Subcutaneous abdominal adipose tissue (tissue), 5 donors: ENCODE results near the gene ZNF524.

Source experiments
- H3K27ac ChIP-seq: one replicate; pipeline ENCODE4 v1.7.0; 2013; ENCODE audit warnings: low read depth, mild to moderate bottlenecking, inconsistent platforms, low read length, moderate library complexity
- H3K27me3 ChIP-seq, 5 donors: one replicate each; pipeline ENCODE4 v1.7.0; 2013; ENCODE audit warnings: low read length in 5 of 5, inconsistent platforms in 1 of 5; ENCODE audit not compliant: control insufficient read depth in 5 of 5, insufficient read depth in 4 of 5
- H3K36me3 ChIP-seq, 5 donors: one replicate each; pipeline ENCODE4 v1.7.0; 2013; ENCODE audit warnings: low read length in 5 of 5; ENCODE audit not compliant: control insufficient read depth in 5 of 5, insufficient read depth in 5 of 5
- H3K4me1 ChIP-seq, 5 donors: one replicate each; pipeline ENCODE4 v1.7.0; 2013; ENCODE audit warnings: low read length in 5 of 5, mild to moderate bottlenecking in 3 of 5, moderate library complexity in 1 of 5; ENCODE audit not compliant: control insufficient read depth in 5 of 5, insufficient read depth in 5 of 5
- H3K4me3 ChIP-seq, 5 donors: one replicate each; pipeline ENCODE4 v1.7.0; 2013; ENCODE audit warnings: low read length in 5 of 5, low read depth in 1 of 5
- H3K9ac ChIP-seq, 5 donors: one replicate each; pipeline ENCODE4 v1.7.0; 2013; ENCODE audit warnings: low read length in 5 of 5, mild to moderate bottlenecking in 4 of 5, moderate library complexity in 3 of 5
- H3K9me3 ChIP-seq, 5 donors: one replicate each; pipeline ENCODE4 v1.7.0; 2013; ENCODE audit warnings: low read length in 5 of 5; ENCODE audit not compliant: control insufficient read depth in 5 of 5
- donor health status: healthy.
- donor health status: healthy.
- donor health status: healthy.
- donor health status: healthy.
- donor health status: healthy.

The ZNF524 gene

GRCh38 chr19:55651236-55651635 lies 51.1 kb downstream of the ZNF524 start:
- H3K9me3 ChIP-seq = no peaks in the 10 kb centered on the region
- peaks cover 14 to 42% (median 35%) of the 10 kb centered on the region in 5 donors for H3K4me1 ChIP-seq
- H3K27ac ChIP-seq = no peak overlapping the region
- H3K27me3 ChIP-seq = no peaks in the 10 kb centered on the region
- H3K9ac ChIP-seq = no peak overlapping the region
- H3K36me3 ChIP-seq = peaks cover 0 to 6% (median 3%) of the 10 kb centered on the region in 5 donors
- H3K4me3 ChIP-seq = no peak overlapping the region

GRCh38 chr19:55652311-55653128 lies 52.4 kb downstream of the ZNF524 start:
- H3K27ac ChIP-seq = no peak overlapping the region
- no peaks in the 10 kb centered on the region for H3K27me3 ChIP-seq
- H3K9me3 ChIP-seq = no peaks in the 10 kb centered on the region
- H3K36me3 ChIP-seq = peaks cover 0 to 8% (median 6%) of the 10 kb centered on the region in 5 donors
- H3K9ac ChIP-seq = no peak overlapping the region
- no peak overlapping the region for H3K4me3 ChIP-seq
- peaks cover 24 to 49% (median 41%) of the 10 kb centered on the region in 5 donors for H3K4me1 ChIP-seq
